K562 (cell line): ENCODE results near the gene FXYD3. TPM values are rescaled to one million over a fixed set of nuclear protein-coding genes. Genes with fewer than 3 reads are reported as not detected.
"Not testable (repeated sequence)": the region's sequence is repeated elsewhere in the genome, so short reads cannot be mapped to it uniquely, and the experiment has no call there.

Source experiments
- ATAC-seq: fragments of 200-7000 bp; cut with Tn5 transposase; 3 replicates; pipeline ENCODE4 v1.9.1; 2020; ENCODE audit warnings: moderate library complexity
- BruUV-seq: library from RNA; stranded (reverse); fragments of 400-500 nt; replicated peaks from 2 replicates; lab custom pipeline; 2021; lab: Mats Ljungman, UMichigan
- CTCF ChIA-PET: fragments of 300-600 bp; formaldehyde crosslinking; extraction: SDS; loops from one replicate; lab custom pipeline; 2021; ENCODE audit warnings: low intra/inter-chr PET ratio; lab: Yijun Ruan, JAX
- POLR2A ChIA-PET: fragments of 300-600, 350-650 bp; sonication (Branson Sonifier 250); formaldehyde crosslinking; extraction: SDS; loops from one replicate; lab custom pipeline; 2021; ENCODE audit warnings: antibody characterized with exemption, inconsistent platforms; lab: Yijun Ruan, JAX
- DNase-seq, 4 experiments: peaks; one replicate each; pipeline versions ENCODE4 v3.0.0 to v3.0.0-alpha.2; 2011 to 2018; ENCODE audit warnings: low spot score in 3 of 4, mixed read lengths in 3 of 4; ENCODE audit errors: extremely low read depth in 1 of 4
- FAIRE-seq: peaks from 2 replicates; lab custom pipeline; 2011; peaks lifted over from hg19 to GRCh38; lab: Jason Lieb, UNC
- H2AFZ ChIP-seq: 2 replicates; pipeline ENCODE4 v1.6.0; 2011; ENCODE audit warnings: low read depth, low read length, control low read depth, inconsistent platforms
- H3K27ac ChIP-seq: fragments of 200-600 bp; 3 replicates; pipeline ENCODE4 v1.8.0; 2011; ENCODE audit warnings: low read depth, mild to moderate bottlenecking, control low read depth, inconsistent platforms, low read length, moderate library complexity, mixed read lengths; ENCODE audit errors: extremely low read depth
- H3K27me3 ChIP-seq, 2 experiments: fragments of 300-600 bp in 1 of 2; 2 replicates in 1 of 2; 3 replicates in 1 of 2; pipeline versions ENCODE4 v1.6.0 to v1.8.0; 2011; ENCODE audit warnings: inconsistent platforms in 2 of 2, low read length in 2 of 2, mild to moderate bottlenecking in 1 of 2, mixed read lengths in 1 of 2, moderate library complexity in 1 of 2; ENCODE audit not compliant: control insufficient read depth in 2 of 2, insufficient read depth in 2 of 2
- H3K36me3 ChIP-seq: fragments of 300-600 bp; 3 replicates; pipeline ENCODE4 v1.8.0; 2011; ENCODE audit warnings: mild to moderate bottlenecking, low read length, inconsistent platforms; ENCODE audit not compliant: control insufficient read depth, insufficient read depth
- H3K4me1 ChIP-seq, 2 experiments: fragments of 200-600 bp in 1 of 2; replicated peaks in 1 of 2; 2 replicates in 1 of 2; 3 replicates in 1 of 2; pipeline versions ENCODE4 v1.5.1 to v1.8.0; 2011; ENCODE audit warnings: inconsistent platforms in 2 of 2, low read length in 2 of 2, mild to moderate bottlenecking in 1 of 2, mixed read lengths in 1 of 2, moderate library complexity in 1 of 2; ENCODE audit not compliant: control insufficient read depth in 2 of 2, insufficient read depth in 2 of 2
- H3K4me2 ChIP-seq: 2 replicates; pipeline ENCODE4 v1.6.1; 2011; ENCODE audit warnings: low read length, control low read depth, inconsistent platforms, mixed read lengths; ENCODE audit not compliant: insufficient read depth
- H3K4me3 ChIP-seq: fragments of 200-600 bp; sonication (generic), shearing (Covaris generic); 2 replicates; pipeline ENCODE4 v1.5.1; 2016; ENCODE audit warnings: control low read depth, inconsistent platforms
- H3K79me2 ChIP-seq: fragments of 200-600 bp; 3 replicates; pipeline ENCODE4 v1.8.0; 2011; ENCODE audit warnings: low read length, inconsistent platforms; ENCODE audit not compliant: control insufficient read depth, insufficient read depth
- H3K9ac ChIP-seq, 2 experiments: 2 replicates each; pipeline versions ENCODE4 v1.6.0 to v1.6.1; 2011; ENCODE audit warnings: low read depth in 2 of 2, low read length in 2 of 2, control low read depth in 1 of 2, inconsistent platforms in 1 of 2, mild to moderate bottlenecking in 1 of 2, mixed read lengths in 1 of 2; ENCODE audit not compliant: insufficient read depth in 1 of 2
- H3K9me1 ChIP-seq: one replicate; pipeline ENCODE4 v1.6.0; 2011; ENCODE audit warnings: inconsistent platforms, mild to moderate bottlenecking, low read length, moderate library complexity; ENCODE audit not compliant: control insufficient read depth, insufficient read depth
- H3K9me3 ChIP-seq: replicated peaks from 2 replicates; pipeline ENCODE4 v1.5.1; 2011; ENCODE audit warnings: low read depth, low read length, inconsistent platforms; ENCODE audit not compliant: control insufficient read depth, insufficient read depth
- H4K20me1 ChIP-seq: replicated peaks from 2 replicates; pipeline ENCODE4 v1.6.1; 2011; ENCODE audit warnings: low read length, inconsistent platforms, mixed read lengths; ENCODE audit not compliant: control insufficient read depth, insufficient read depth
- HDAC1 ChIP-seq, 2 experiments: fragments of 450-650 bp; IDR thresholded peaks; 2 replicates each; pipeline ENCODE4 v1.6.1; 2016 to 2017; ENCODE audit warnings: inconsistent platforms in 1 of 2, mild to moderate bottlenecking in 1 of 2, moderate library complexity in 1 of 2
- WGBS: fragments of 100-300 bp; shearing (Covaris generic); methylation state at CpG from one replicate; pipeline ENCODE4 v1.1.6; 2016; ENCODE audit warnings: low coverage, mixed read lengths; ENCODE audit not compliant: insufficient coverage; ENCODE audit errors: missing lambda C conversion rate; 5-methylcytosine and 5-hydroxymethylcytosine counted together
- in situ Hi-C: fragments of 300-500 bp; cut with MboI; formaldehyde crosslinking; loops from 4 replicates; pipeline ENCODE4 v1.15.0; 2018; ENCODE audit warnings: inconsistent platforms, mixed read lengths
- intact Hi-C: fragments of 100-400 bp; cut with micrococcal nuclease; formaldehyde crosslinking; loops from 2 replicates; pipeline ENCODE4 v1.14.2; 2022
- polyA plus RNA-seq, 8 experiments: library from polyadenylated mRNA; depleted of rRNA in 4 of 8; stranded (reverse) in 5 of 8; unstranded in 3 of 8; fragments of >200 nt; fragmentation: Nextera tagmentation in 2 of 8; fragmentation: Illumina TruSeq in 1 of 8; extraction: Ambion mirVana in 2 of 8; extraction: Trizol in 1 of 8; gene quantifications; 2 replicates each; pipeline versions ENCODE4 v1.2.1 to v1.2.3, GENCODE V29; 2011 to 2014; ENCODE audit warnings: inconsistent platforms in 1 of 8, missing spikeins in 1 of 8
- total RNA-seq, 7 experiments: library from RNA; depleted of rRNA in 6 of 7; stranded (reverse); fragments of >200 nt in 6 of 7; fragmentation: Illumina TruSeq in 2 of 7; extraction: Trizol in 2 of 7; gene quantifications; 2 replicates each; pipeline versions ENCODE4 v1.2.1 to v1.2.3, GENCODE V29; 2011 to 2021; ENCODE audit warnings: low replicate concordance in 1 of 7
- TF ChIP-seq, protein P1 (sequence below): fragments of 450-650 bp; IDR thresholded peaks from 2 replicates; pipeline ENCODE4 v1.7.0; 2016; ENCODE audit warnings: borderline replicate concordance

FXYD3 gene
- total and polyA plus RNA-seq, 9 of the 15 experiments (the other 6 are each of a cell fraction or from before 2014, with no cell fraction given) = 0.24 TPM; not detected in 8

DNA sequence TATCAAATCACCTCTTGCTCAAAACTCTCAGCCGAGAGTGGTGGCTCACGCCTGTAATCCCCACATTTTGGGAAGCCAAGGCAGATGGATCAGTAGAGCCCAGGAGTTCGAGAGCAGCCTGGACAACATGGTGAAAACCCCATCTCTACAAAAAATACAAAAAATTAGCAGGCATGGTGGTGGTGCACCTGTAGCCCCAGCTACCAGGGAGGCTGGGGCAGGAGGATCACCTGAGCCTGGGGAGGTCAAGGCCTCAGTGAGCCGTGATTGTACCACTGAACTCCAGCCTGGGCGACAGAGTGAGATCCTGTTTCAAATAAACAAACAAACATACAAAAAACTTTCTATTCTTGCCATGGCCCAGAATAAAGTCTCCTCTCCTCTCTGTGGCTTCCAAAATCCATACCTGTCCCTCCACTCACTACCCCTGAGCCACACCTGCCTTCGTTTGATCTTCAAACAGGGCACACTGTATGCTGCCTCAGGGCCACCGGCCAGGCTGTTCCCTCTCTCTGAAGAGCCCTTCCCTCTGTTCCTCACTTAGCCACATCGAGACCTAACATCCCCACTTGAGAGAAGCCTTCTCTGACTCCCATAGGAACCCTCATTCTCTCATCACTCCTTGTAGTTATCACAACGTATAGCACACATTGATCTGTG is 12.9 kb downstream of the FXYD3 start:
- no peak for ATAC-seq
- Histone ChIP-seq H3K4me3 (no peak overlapping the region), H3K9ac (no peak overlapping the region), H2AFZ (no peak overlapping the region), H3K36me3 (no peaks in the 10 kb centered on the region), H3K4me1 (peaks cover 8 to 33% of the 10 kb centered on the region in 2 experiments; a peak in 4 of 5 replicates), H4K20me1 (no peaks in the 10 kb centered on the region), H3K9me3 (no peaks in the 10 kb centered on the region), H3K27me3 (peaks cover 2 to 29% of the 10 kb centered on the region in 2 experiments; a peak in 3 of 5 replicates), H3K4me2 (no peak overlapping the region), H3K9me1 (no peaks in the 10 kb centered on the region), H3K79me2 (no peaks in the 10 kb centered on the region), H3K27ac (no peak overlapping the region)
- ChIA-PET POLR2A (interaction anchor here (1.1 kb wide), 1 partner anchor 62 kb away, joined by 3 read pairs; no protein-coding TSS in a partner anchor), CTCF (no interaction called here)
- BruUV-seq = no TSS peak
- WGBS = 26% methylated on average over 9 of the region's 9 CpGs
- TF ChIP-seq HDAC1 (IDR thresholded peaks at IDR 0.05) = 0 out of 4 replicates have a peak, but pooled peaks of 1 of the 2 experiments have one; percentile 17
- TF ChIP-seq, protein P1, sequence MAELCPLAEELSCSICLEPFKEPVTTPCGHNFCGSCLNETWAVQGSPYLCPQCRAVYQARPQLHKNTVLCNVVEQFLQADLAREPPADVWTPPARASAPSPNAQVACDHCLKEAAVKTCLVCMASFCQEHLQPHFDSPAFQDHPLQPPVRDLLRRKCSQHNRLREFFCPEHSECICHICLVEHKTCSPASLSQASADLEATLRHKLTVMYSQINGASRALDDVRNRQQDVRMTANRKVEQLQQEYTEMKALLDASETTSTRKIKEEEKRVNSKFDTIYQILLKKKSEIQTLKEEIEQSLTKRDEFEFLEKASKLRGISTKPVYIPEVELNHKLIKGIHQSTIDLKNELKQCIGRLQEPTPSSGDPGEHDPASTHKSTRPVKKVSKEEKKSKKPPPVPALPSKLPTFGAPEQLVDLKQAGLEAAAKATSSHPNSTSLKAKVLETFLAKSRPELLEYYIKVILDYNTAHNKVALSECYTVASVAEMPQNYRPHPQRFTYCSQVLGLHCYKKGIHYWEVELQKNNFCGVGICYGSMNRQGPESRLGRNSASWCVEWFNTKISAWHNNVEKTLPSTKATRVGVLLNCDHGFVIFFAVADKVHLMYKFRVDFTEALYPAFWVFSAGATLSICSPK = no peak
- no peak for FAIRE-seq
- in situ Hi-C loops = loop anchor here (5.0 kb wide), 1 partner anchor 61 kb away; no protein-coding TSS in a partner anchor
- DNase-seq = no peak
- intact Hi-C loops = no loop called here

DNA sequence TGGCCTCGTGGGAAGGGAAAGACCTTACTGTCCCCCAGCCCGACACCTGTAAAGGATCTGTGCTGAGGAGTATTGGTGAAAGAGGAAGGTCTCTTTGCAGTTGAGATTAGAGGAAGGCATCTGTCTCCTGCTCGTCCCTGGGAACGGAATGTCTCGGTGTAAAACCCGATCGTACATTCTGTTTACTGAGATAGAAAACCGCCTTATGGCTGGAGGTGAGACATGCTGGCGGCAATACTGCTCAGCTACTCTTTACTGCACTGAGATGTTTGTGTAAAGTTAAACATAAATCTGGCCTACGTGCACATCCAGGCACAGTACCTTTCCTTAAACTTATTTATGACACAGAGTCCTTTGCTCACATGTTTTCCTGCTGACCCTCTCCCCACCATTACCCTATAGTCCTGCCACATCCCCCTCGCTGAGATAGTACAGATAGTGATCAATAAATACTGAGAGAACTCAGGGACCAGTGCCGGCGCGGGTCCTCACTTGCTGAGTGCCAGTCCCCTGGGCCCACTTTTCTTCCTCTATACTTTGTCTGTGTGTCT is 14.2 kb downstream of the FXYD3 start:
- H3K4me2 ChIP-seq, H3K9ac ChIP-seq, intact Hi-C loops, BruUV-seq, H3K9me1 ChIP-seq, H3K36me3 ChIP-seq, DNase-seq, CTCF ChIA-PET, H3K79me2 ChIP-seq, H3K9me3 ChIP-seq, H3K27ac ChIP-seq, H3K4me3 ChIP-seq, POLR2A ChIA-PET, ATAC-seq, H4K20me1 ChIP-seq, H2AFZ ChIP-seq: not testable (repeated sequence)
- Histone ChIP-seq H3K4me1 (peaks cover 4 to 33% of the 10 kb centered on the region in 2 experiments; a peak in 3 of 5 replicates), H3K27me3 (peaks cover 2 to 38% of the 10 kb centered on the region in 2 experiments; a peak in 3 of 5 replicates)
- 9% methylated on average over 13 of the region's 14 CpGs for WGBS
- FAIRE-seq = peak; percentile 26
- in situ Hi-C loops = loop anchor here (5.0 to 10.0 kb wide), 2 partner anchors 62 to 295 kb away; no protein-coding TSS in a partner anchor
